Measurements from ENCODE around the gene TBC1D22A.

- no peak for TF ChIP-seq EZH2 (IDR thresholded peaks at IDR 0.05; ENCODE audit: borderline replicate concordance, low read depth, low read length, severe bottlenecking)
- no peak for TF ChIP-seq POLR2A (IDR thresholded peaks at IDR 0.05; ENCODE audit: low read depth, low read length)
- TF ChIP-seq CTCF (IDR thresholded peaks at IDR 0.05; ENCODE audit: extremely low read depth in 1 of 2, insufficient read depth in 1 of 2, low read depth in 1 of 2, low read length in 2 of 2), result no peak
- no peak for TF ChIP-seq MAX (IDR thresholded peaks at IDR 0.05; ENCODE audit: insufficient read depth, insufficient read length)
- TF ChIP-seq POLR2AphosphoS5 (IDR thresholded peaks at IDR 0.05; ENCODE audit: insufficient read depth, low read depth, low read length), result no peak
Measured at GRCh38 chr22:47136671-47137070, 374.2 kb downstream of the TBC1D22A start.
